GM18498 (cell line): Measurements from ENCODE around the gene RIC1.
"Not testable (repeated sequence)": the region's sequence is repeated elsewhere in the genome, so short reads cannot be mapped to it uniquely, and the experiment has no call there.

Experiments
- ATAC-seq: cut with Tn5 transposase; IDR thresholded peaks from one replicate; pipeline ENCODE4 v1.9.1; 2021; ENCODE audit warnings: mild to moderate bottlenecking, moderate library complexity; ENCODE audit not compliant: unreplicated experiment

Gene RIC1

GRCh38 chr9:5783982-5784381 is 155.1 kb downstream of the RIC1 start:
- ATAC-seq = no peak

- ATAC-seq = no peak
Observed at GRCh38 chr9:5784526-5785315, 155.8 kb downstream of the RIC1 start.

- ATAC-seq = no peak
Observed at GRCh38 chr9:5786370-5787127, 157.6 kb downstream of the RIC1 start.

- ATAC-seq = no peak
Observed at GRCh38 chr9:5787220-5787619, 158.3 kb downstream of the RIC1 start.

- no peak for ATAC-seq
Observed at GRCh38 chr9:5787759-5788302, 158.9 kb downstream of the RIC1 start.

- no peak for ATAC-seq
Observed at GRCh38 chr9:5789489-5789888, 160.6 kb downstream of the RIC1 start.

GRCh38 chr9:5790923-5791322 is 162.0 kb downstream of the RIC1 start:
- ATAC-seq = no peak

- ATAC-seq = no peak
Observed at GRCh38 chr9:5791870-5792269, 163.0 kb downstream of the RIC1 start.

GRCh38 chr9:5793812-5794211 is 164.9 kb downstream of the RIC1 start:
- ATAC-seq = no peak

- no peak for ATAC-seq
Observed at GRCh38 chr9:5796298-5796697, 167.4 kb downstream of the RIC1 start.

GRCh38 chr9:5798581-5798980 is 169.7 kb downstream of the RIC1 start:
- ATAC-seq = no peak

- no peak for ATAC-seq
Observed at GRCh38 chr9:5799314-5799713, 170.4 kb downstream of the RIC1 start.

- not testable (repeated sequence) for ATAC-seq
Observed at GRCh38 chr9:5800378-5800777, 171.5 kb downstream of the RIC1 start.

- ATAC-seq = no peak
Observed at GRCh38 chr9:5800969-5801738, 172.2 kb downstream of the RIC1 start.

- no peak for ATAC-seq
Observed at GRCh38 chr9:5801739-5802113, 172.8 kb downstream of the RIC1 start.

- no peak for ATAC-seq
Observed at GRCh38 chr9:5805478-5805877, 176.6 kb downstream of the RIC1 start.

- no peak for ATAC-seq
Observed at GRCh38 chr9:5811751-5812150, 182.8 kb downstream of the RIC1 start.

GRCh38 chr9:5813824-5814223 is 184.9 kb downstream of the RIC1 start:
- no peak for ATAC-seq

GRCh38 chr9:5815461-5815860 is 186.6 kb downstream of the RIC1 start:
- no peak for ATAC-seq

GRCh38 chr9:5817862-5818261 is 189.0 kb downstream of the RIC1 start:
- ATAC-seq = no peak

GRCh38 chr9:5818424-5819142 is 189.7 kb downstream of the RIC1 start:
- ATAC-seq = no peak
